ENCODE results near the gene ERICH6.

ERICH6 gene

GRCh38 chr3:150681057-150681456, 22.7 kb downstream of the ERICH6 start:
- no peak overlapping the region for H2AFZ ChIP-seq (ENCODE audit: low read depth, low read length)
- peak overlapping the region; percentile 36 for H3K4me2 ChIP-seq (ENCODE audit: low read length)
- no peaks in the 10 kb centered on the region for H4K20me1 ChIP-seq (ENCODE audit: insufficient read depth, low read length)
- H3K36me3 ChIP-seq (replicated peaks; ENCODE audit: low read depth, low read length): peaks cover 7% of the 10 kb centered on the region
- no peak overlapping the region for H3K9ac ChIP-seq (ENCODE audit: low read length)
- TF ChIP-seq EZH2phosphoT487 (IDR thresholded peaks at IDR 0.05; ENCODE audit: low read depth) (no peak), CTCF (IDR thresholded peaks at IDR 0.05; ENCODE audit: low read depth, low read length) (no peak)
- no peaks in the 10 kb centered on the region for H3K79me2 ChIP-seq (ENCODE audit: low read length)
- no peak overlapping the region for H3K27ac ChIP-seq (ENCODE audit: low read length)
- H3K9me3 ChIP-seq (ENCODE audit: insufficient read depth, low read length): peaks cover 7% of the 10 kb centered on the region
- peaks cover 14% of the 10 kb centered on the region for H3K4me1 ChIP-seq (ENCODE audit: low read length)
- H3K27me3 ChIP-seq (ENCODE audit: low read depth, low read length): peaks cover 2% of the 10 kb centered on the region
- peak overlapping the region; percentile 32; the same call in 1 of the 2 replicates for H3K4me3 ChIP-seq (ENCODE audit: low read length)

- Histone ChIP-seq H3K27ac (ENCODE audit: low read length) (no peak overlapping the region), H3K9ac (ENCODE audit: low read length) (no peak overlapping the region), H3K4me1 (ENCODE audit: low read length) (peaks cover 14% of the 10 kb centered on the region), H4K20me1 (ENCODE audit: insufficient read depth, low read length) (no peaks in the 10 kb centered on the region), H3K4me3 (ENCODE audit: low read length) (no peak overlapping the region), H3K79me2 (ENCODE audit: low read length) (no peaks in the 10 kb centered on the region), H3K9me3 (ENCODE audit: insufficient read depth, low read length) (peaks cover 12% of the 10 kb centered on the region), H2AFZ (ENCODE audit: low read depth, low read length) (no peak overlapping the region), H3K27me3 (ENCODE audit: low read depth, low read length) (no peaks in the 10 kb centered on the region), H3K36me3 (replicated peaks; ENCODE audit: low read depth, low read length) (peaks cover 9% of the 10 kb centered on the region), H3K4me2 (ENCODE audit: low read length) (peak overlapping the region; percentile 36)
- TF ChIP-seq EZH2phosphoT487 (IDR thresholded peaks at IDR 0.05; ENCODE audit: low read depth): no peak
- TF ChIP-seq CTCF (IDR thresholded peaks at IDR 0.05; ENCODE audit: low read depth, low read length): no peak
Observed at GRCh38 chr3:150680562-150680961, 23.2 kb downstream of the ERICH6 start.

GRCh38 chr3:150675587-150675986, 28.1 kb downstream of the ERICH6 start:
- no peak overlapping the region for H3K27ac ChIP-seq (ENCODE audit: low read length)
- H4K20me1 ChIP-seq (ENCODE audit: insufficient read depth, low read length): no peaks in the 10 kb centered on the region
- H3K9ac ChIP-seq (ENCODE audit: low read length): no peak overlapping the region
- peaks cover 16% of the 10 kb centered on the region for H3K4me1 ChIP-seq (ENCODE audit: low read length)
- no peak overlapping the region for H3K4me3 ChIP-seq (ENCODE audit: low read length)
- H3K9me3 ChIP-seq (ENCODE audit: insufficient read depth, low read length): peaks cover 13% of the 10 kb centered on the region
- no peaks in the 10 kb centered on the region for H3K79me2 ChIP-seq (ENCODE audit: low read length)
- TF ChIP-seq EZH2phosphoT487 (IDR thresholded peaks at IDR 0.05; ENCODE audit: low read depth) (no peak), CTCF (IDR thresholded peaks at IDR 0.05; ENCODE audit: low read depth, low read length) (no peak)
- no peaks in the 10 kb centered on the region for H3K27me3 ChIP-seq (ENCODE audit: low read depth, low read length)
- H3K36me3 ChIP-seq (replicated peaks; ENCODE audit: low read depth, low read length): peaks cover 7% of the 10 kb centered on the region
- no peak overlapping the region for H2AFZ ChIP-seq (ENCODE audit: low read depth, low read length)
- H3K4me2 ChIP-seq (ENCODE audit: low read length): no peak overlapping the region

- Histone ChIP-seq H3K4me2 (ENCODE audit: low read length) (no peak overlapping the region), H3K4me3 (ENCODE audit: low read length) (no peak overlapping the region), H3K9ac (ENCODE audit: low read length) (no peak overlapping the region), H3K27ac (ENCODE audit: low read length) (no peak overlapping the region), H3K79me2 (ENCODE audit: low read length) (no peaks in the 10 kb centered on the region), H4K20me1 (ENCODE audit: insufficient read depth, low read length) (no peaks in the 10 kb centered on the region), H3K4me1 (ENCODE audit: low read length) (peaks cover 16% of the 10 kb centered on the region), H3K27me3 (ENCODE audit: low read depth, low read length) (no peaks in the 10 kb centered on the region), H3K9me3 (ENCODE audit: insufficient read depth, low read length) (peaks cover 13% of the 10 kb centered on the region), H3K36me3 (replicated peaks; ENCODE audit: low read depth, low read length) (peaks cover 7% of the 10 kb centered on the region), H2AFZ (ENCODE audit: low read depth, low read length) (no peak overlapping the region)
- TF ChIP-seq EZH2phosphoT487 (IDR thresholded peaks at IDR 0.05; ENCODE audit: low read depth): no peak
- no peak for TF ChIP-seq CTCF (IDR thresholded peaks at IDR 0.05; ENCODE audit: low read depth, low read length)
Observed at GRCh38 chr3:150673966-150674365, 29.8 kb downstream of the ERICH6 start.

All from OCI-LY3 (cell line).